ENCODE results near the gene TSSK3.
"Not testable (repeated sequence)": the region's sequence is repeated elsewhere in the genome, so short reads cannot be mapped to it uniquely, and the experiment has no call there.

Gene TSSK3

GRCh38 chr1:32339363-32339978 lies 22.9 kb upstream of the TSSK3 start:
- no peak for FAIRE-seq

- no peak for FAIRE-seq
These were observed 21.1 kb upstream of the TSSK3 start for GRCh38 chr1:32341186-32341757.

GRCh38 chr1:32341971-32342370 lies 20.4 kb upstream of the TSSK3 start:
- no peak for FAIRE-seq

GRCh38 chr1:32342704-32343103 lies 19.6 kb upstream of the TSSK3 start:
- FAIRE-seq, result no peak

DNA sequence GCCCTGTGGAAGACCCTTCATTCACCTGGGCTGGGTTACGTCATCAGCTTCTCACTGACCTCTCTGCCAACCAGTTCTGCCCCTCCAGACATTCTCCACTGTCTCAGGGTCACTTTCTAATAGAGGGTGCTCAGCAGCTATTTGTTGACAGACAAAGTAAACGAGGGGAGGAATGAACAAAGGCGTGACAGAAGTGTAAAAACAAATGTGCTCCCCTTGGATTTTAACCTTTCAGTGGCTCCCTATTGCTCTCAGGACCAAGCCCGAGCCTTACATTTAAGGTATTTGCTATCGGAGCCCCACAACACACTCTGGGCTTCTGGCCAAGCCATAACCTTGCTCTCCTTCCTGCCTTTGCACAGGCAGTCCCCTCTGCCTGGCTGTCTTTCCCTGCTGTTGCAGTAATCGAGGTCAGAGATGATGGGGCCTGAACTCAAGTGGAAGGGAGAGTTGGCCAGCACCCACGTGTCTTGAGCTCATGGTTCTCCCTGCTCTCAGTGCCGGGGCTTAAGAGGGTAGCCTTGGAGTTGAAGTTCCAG lies 17.0 kb upstream of the TSSK3 start:
- FAIRE-seq, result no peak

DNA sequence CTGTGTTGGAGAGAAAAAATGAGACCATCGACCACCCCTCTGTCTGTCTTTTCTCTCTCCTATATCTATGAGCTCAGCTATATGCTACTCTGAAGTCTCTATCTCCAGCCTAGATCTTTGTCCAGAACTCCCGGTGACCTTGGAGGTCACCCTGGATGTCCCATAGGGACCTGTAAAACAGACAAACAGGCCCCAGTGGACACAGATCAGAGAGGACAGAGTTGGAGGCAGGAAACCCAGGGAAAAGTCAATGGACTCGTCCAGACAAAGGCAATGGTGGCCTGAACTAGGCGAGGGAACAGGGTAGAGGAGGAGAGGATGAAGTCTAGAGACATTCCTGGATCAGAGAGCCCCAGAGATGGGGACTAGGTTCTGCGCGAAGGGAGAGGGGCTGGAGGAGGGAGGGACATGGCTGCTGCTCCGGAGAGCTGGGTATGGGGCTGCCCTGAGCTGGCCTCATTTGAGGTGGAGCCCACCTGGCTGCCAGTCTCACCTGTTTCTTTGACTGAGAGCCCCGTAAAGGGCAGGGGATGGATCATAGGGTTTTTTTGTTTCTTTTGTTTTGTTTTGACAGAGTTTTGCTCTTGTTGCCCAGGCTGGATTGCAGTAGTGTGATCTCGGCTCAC lies 15.7 kb upstream of the TSSK3 start:
- FAIRE-seq, result no peak

GRCh38 chr1:32349211-32349708 lies 13.1 kb upstream of the TSSK3 start:
- no peak for FAIRE-seq

- no peak for FAIRE-seq
These were observed 11.4 kb upstream of the TSSK3 start for GRCh38 chr1:32350785-32351398.

GRCh38 chr1:32351399-32352238 lies 10.7 kb upstream of the TSSK3 start:
- no peak for FAIRE-seq

- no peak for FAIRE-seq
These were observed 10.0 kb upstream of the TSSK3 start for GRCh38 chr1:32352239-32352745.

GRCh38 chr1:32352831-32353383 lies 9.4 kb upstream of the TSSK3 start:
- no peak for FAIRE-seq

DNA sequence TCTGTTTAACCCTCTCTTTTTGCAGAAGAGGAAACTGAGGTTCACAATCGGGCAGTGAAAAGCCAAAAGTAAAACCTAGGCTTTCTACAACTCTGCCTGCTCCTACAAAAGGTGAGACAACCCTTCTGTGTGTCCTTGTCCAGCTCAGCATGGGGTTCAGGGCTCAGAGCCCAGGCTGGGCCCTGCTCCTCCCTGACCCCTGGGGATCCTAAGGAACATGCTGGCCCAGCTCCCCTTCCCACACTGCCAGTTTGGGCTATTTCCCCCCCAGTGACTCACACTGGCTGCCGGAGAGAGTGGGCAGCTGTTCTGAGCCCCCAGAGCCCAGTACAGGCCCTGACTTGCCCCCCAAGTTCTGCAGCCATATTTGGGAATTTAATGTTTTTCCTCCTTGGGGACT lies 8.9 kb upstream of the TSSK3 start:
- no peak for FAIRE-seq

DNA sequence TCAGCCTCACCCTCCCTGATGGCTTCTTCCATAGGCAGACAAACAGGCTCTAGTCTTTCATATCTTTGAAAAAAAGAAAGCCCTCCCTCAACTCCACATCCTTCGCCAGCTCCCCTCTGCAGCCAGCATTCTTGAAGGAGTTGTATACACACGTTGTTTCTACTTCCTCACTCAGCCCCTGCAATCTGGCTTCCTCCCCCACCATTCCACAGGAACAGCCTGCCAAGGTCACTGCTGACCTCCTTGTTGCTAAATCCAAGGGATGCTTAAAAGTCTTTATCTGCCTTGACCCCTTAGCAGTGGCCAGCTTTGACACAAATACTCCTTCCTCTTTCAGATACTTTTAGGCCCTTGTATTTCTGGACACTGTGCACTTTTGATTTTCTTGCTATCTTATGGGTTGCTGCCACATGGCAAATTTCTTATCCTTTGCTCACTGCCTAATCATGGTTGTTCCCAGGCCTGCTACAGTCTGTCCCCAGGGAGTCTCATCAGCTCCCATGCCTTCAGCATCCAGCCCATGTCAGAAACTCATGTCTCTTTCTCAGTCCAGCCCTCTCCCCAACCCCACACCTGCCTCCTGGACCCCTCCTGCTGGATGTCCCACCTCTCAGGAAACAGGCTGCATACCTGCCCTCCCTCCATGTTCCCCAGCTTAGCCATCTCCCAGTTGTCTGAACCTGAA lies 8.3 kb upstream of the TSSK3 start:
- no peak for FAIRE-seq

DNA sequence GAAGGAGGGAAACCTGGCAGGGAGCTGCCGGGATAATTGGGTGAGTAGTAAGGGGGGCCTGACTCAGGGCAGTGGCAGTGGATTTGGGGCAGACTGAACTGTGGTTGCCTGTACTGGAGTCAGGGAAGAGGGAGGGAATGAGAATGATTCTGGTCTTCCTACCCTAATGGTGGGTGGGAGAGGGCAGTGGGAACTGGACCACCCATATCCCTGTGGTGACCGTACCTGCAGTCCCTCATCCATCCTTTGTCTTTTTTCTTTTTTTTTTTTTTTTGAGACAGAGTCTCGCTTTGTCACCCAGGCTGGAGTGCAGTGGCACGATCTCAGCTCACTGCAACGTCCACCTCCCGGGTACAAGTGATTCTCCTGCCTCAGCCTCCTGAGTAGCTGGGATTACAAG lies 6.6 kb upstream of the TSSK3 start:
- FAIRE-seq, result not testable (repeated sequence)

DNA sequence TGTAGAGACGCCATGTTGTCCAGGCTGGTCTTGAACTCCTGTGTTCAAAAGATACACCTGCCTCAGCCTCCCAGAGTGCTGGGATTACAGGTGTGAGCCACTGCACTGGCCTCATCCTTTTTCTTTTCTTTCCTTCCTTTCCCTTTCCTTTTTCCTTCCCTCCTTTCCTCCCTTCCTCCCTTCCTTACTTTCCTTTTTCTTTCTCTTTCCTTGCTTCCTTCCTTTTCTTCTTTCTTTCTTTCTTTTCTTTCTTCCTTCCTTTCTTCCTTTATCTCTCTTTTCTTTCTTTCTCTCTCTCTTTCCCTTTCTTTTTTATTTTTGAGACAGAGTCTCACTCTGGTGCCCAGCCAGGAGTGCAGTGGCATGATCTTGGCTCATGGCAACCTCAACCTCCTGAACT lies 5.9 kb upstream of the TSSK3 start:
- FAIRE-seq, result no peak

DNA sequence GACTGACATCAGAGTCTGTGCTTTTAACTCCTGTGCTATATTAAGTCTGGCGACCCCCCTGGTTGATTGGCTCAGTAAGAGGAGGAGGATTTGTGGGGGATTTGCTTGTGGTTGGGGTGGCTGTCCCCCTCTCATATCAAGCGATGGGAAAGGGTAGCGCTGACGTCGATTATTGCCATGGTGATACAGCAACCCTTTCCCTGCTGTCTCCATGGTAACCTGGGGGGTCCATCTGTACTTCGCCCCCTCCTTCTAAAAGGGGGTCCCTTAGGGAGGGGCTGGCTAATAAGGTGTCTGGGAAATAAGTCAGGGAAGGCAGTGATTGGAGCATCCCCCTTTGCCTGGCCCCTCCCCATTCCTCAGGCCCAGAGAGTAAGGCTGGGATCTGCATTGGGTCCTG lies 4.7 kb upstream of the TSSK3 start:
- no peak for FAIRE-seq

- no peak for FAIRE-seq
These were observed 3.9 kb upstream of the TSSK3 start for GRCh38 chr1:32358435-32358834.

DNA sequence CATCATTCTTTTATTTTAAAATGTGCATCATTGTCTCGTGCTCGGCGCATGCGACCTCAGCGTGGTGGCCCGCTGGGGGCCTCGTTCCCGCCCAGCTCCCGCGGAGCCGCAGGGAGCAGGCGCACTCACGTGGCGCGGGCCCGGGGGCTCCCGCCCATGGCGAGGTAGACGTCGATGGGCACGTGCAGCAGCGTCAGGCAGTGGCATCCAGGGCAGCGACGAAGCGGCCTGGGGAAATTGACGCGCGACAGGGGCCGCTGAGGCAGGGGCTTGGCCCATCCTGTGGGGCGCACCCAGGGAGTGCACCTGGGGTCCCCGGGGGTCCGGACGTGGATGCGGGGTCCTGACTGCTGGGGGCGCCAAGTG lies 1.0 kb upstream of the TSSK3 start:
- FAIRE-seq, result no peak

DNA sequence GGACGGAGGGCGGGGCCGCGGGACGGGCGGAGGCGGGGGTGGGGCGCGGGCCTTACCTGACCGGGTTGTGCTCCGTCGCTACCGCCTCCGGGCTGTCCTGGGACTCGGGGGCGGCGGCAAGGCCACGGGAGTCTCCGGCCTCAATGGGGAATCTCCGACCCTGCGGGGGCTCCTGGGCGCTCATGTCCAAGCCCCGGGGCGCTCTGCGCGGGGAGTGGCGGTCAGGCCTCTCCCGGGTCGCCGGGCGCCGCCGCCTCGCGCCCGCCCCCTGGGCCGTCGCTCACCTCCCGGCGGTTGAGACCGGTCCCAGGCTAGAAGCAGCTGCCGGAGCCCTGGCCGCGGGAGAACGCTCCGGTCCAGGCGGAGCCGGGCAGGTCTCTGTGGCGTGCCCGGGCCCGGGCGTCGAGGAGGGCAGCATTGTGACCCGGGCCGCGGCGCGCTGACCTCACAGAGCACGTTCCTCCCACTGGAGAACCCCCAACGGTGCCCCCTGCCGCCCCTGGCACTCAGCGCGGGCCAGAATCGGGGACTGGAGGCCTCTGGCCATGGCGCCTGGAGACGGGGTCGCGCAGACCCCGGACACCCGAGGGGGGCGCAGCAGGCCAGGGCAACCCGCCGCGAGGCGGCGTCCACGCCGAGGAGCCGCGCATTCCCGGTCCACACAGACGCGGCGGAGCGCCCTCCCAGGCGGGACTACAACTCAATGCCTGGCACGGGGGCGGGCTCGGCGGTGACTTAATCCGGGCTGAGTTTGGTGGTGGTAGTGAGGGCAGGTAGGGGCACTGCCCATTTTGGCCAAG lies 465 bp upstream of the TSSK3 start:
- no peak for FAIRE-seq

DNA sequence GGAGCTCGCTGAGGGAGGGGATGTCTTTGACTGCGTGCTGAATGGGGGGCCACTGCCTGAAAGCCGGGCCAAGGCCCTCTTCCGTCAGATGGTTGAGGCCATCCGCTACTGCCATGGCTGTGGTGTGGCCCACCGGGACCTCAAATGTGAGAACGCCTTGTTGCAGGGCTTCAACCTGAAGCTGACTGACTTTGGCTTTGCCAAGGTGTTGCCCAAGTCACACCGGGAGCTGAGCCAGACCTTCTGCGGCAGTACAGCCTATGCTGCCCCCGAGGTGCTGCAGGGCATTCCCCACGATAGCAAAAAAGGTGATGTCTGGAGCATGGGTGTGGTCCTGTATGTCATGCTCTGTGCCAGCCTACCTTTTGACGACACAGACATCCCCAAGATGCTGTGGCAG lies 1.4 kb downstream of the TSSK3 start:
- no peak for FAIRE-seq

- FAIRE-seq, result no peak
These were observed 2.5 kb downstream of the TSSK3 start for GRCh38 chr1:32364836-32365235.

Measured in A204.1 (cell line).